Activated CD4-positive, alpha-beta T cell treated with anti-CD3 and anti-CD28 coated beads for 4 hours (primary cell): Measurements from ENCODE around the gene HIVEP3.

Experiments
- DNase-seq, 2 donors: peaks; one replicate each; pipeline ENCODE4 v3.0.0-alpha.2; 2020

Gene HIVEP3

DNA sequence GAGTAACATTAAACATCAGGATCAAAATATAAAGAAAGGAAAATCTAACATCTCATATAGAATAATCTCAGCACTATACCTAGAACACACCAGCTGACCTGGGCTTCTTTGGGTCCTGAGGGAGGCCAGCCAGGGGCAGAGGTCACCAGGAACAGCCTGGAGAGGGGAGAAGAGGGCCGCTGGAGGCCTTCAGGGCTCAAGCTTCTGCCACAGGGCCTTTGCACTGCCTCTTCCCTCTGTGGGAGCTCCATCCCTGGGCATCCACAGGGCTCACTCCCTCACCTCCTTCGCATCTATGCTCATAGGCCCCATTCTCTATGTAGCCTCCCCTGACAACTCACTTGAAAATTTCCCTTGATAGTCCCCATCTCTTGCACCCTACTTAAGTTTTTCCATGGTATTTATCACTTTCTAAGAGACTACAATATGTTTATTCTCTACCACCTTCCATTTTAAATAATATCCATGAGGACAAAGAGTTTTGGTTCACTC is 73.9 kb downstream of the HIVEP3 start:
- DNase-seq = no peak

DNA sequence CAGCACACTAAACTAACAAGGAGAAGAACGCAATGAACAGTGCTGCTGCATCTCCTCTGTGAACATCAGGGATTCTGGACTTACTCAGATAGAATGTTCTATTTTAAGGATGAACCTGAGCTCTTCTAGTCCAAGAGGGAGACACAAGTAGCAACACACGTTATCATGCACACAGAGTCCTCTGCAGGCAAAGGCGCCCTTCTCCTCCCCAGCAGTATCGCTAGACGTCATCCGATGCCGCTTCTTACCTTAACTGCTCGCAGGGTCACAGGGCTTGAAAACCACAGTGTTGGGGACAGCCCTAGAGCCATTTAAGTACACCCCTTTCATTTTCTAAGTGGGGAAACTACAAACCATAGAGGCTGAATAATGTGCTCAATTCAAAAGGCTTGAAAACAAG is 74.5 kb downstream of the HIVEP3 start:
- no peak for DNase-seq

DNA sequence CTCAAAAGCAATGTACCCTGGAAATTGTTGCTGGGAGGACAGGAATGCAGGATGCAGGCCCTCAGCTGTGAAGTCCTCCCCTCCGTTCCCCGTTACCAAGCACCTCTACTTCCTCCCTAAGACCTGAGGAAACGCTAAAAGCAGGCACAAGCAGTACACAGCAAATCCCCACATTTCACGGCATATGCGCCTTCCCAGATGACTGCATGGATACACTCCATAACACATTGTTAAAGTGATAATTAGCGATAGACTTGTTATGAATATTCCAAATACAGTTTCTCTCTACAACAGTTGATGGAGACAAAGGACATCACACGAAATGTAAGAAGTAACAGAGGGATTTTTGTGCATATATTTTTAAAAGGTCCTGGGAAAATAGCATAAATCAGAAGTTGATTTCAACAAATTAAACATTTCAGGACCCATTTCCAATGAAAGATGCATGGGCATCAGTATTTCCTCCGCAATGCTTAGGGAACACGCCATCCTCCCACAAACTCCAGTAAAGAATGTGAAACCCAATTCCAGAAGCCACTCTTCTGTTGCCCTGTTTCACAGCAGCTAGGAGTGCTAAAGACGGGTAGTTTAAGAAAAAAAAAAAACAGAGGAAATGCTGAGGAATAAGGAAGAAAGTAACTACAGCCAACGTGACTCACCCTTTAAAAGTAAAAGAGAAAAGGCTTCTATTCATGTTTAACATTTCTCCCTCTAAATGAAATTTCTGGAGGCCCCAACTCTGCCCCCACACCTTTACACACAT is 75.5 kb downstream of the HIVEP3 start:
- no peak for DNase-seq

DNA sequence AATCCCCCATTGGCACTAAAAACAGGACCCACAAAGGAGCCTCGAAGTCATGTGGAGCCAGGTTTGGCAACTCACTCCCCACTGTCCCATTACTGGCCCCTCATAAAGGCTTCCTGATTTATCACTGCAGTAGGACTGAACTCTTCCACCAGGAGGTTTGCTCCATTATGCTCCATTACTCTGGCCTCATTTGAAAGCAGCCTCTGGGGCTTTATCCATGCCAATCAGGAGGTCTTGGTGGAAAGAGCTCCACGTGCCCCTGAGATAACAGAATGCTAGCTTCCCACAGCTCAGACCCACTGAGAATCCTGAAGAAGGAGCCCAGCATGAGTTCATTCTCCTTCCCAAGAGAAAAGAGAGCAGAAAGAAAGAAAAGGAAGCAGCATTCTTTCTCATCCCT is 76.4 kb downstream of the HIVEP3 start:
- DNase-seq = no peak

DNA sequence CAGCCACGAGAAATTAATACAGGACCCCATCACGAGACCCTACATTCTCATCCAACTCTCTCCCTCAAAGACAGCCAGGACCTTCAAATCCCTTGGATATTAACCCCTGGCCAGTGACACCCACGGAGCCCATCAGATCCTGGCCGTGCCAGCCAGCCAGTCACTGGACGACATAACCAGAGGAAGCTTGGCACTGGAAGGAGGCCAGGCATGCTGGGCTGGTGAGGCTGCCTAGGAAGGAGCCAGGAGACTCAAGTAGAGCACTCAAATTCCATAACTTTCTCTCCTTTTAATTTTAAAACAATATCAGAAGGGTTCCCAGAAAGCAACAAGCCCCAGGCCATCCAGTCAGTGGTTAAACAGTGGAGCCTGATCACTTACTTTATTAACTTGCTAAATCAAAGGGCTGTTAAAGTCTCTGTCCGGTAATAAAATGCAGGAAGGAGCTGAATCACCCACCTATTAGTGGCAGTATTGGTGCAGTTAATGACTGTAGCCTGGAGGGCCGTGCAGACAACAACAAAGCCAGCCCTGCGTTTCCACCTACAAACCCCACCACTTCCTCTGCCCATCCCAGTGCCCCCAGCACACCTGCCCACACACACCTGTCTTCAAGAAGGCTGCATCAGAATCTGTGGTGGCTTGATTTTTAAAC is 78.0 kb downstream of the HIVEP3 start:
- no peak for DNase-seq

DNA sequence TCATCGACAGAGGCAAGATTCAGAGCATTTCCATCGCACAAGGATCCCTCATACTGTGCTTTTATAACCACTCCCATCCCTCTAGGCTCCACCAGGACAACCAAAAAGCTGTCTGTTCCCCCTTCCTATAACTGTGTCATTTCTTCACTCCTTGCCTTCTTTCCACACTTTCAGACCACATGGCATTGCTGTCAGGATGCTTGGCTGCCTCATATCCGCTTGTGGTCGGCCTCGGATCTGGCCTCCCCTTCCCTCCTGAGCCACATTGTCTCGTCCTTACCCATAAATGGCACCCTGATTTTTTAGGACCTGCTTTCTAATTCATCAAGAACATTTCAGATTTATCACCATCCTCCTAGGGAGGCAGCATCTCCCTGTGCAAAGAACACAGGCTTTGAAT is 80.5 kb downstream of the HIVEP3 start:
- no peak for DNase-seq

DNA sequence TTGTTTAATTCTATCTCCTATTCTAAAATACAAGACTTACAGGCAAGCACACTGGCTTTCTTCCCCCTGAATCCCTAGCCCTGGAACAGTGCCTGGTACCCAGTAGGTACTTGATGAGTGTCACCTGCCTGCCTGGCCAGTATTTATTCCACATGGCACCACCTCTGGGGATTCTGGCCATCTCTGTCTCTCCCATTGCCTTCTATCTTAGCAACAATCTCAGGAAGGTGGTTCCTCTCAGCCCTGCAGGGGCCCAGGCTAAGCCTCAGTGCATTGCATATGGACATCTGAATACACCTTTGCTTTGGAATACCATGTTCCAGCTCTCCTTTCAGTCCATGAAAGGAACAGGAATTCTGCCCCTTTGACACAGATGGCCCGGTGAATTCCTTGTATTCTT is 81.0 kb downstream of the HIVEP3 start:
- no peak for DNase-seq

DNA sequence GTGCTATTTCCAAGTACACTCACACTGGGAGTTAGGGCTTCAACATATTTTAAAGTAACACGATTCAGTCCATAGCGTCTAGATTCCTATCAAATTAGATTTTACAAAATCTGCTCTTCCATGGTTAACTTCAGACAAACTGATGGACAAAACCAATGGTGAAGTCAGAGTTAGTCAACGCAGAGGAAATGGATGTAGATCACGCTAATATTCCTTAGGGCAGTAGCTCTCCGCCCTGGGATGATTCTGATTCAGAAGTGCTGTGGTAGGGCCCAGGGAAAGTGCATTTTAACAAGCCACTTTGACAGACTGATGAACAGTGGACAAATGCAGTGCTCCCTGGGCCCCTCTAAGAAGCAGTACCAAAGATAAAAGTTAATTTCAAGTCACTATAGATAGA is 83.2 kb downstream of the HIVEP3 start:
- no peak for DNase-seq

DNA sequence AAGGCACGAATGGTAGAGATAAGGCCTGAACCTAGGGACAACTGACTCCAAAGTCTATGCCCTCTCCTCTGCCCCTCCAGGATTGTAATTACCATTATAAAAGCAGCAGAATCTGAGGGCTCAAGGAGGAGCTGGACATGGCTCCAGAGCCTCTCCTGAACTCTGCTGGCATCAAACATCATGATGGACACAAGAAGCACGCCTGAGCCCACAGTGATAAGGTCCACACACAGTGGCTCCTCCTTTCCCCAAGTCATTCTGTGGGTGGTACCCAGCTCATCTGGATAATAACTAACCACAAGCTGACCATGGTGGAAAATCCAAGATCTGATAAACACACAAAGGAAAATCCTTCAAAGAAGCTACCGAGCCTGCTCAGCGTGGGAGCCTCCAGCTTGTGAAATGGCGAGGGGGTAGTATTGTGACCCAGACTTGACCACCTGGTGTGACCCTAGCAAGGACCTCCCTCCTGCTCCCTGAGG is 85.2 kb downstream of the HIVEP3 start:
- no peak for DNase-seq

DNA sequence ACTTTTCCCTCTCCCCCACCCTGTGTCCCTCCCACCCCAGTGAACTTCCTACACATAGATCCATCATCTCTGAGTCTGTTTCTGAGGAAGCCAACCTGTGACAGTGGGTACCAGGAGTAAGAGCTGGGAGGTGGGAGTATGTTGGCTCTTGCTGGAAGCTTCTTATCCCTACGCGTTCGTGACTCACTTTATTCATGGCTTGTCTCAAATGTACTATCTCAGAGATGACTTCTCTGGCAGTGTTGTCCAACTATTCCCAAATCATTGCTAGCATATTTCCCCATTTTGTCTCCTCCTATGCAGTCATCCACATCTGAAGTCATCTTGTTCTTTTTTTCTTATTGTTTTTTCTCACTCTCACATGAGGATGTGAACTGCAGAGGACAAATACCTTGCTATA is 88.0 kb downstream of the HIVEP3 start:
- no peak for DNase-seq

DNA sequence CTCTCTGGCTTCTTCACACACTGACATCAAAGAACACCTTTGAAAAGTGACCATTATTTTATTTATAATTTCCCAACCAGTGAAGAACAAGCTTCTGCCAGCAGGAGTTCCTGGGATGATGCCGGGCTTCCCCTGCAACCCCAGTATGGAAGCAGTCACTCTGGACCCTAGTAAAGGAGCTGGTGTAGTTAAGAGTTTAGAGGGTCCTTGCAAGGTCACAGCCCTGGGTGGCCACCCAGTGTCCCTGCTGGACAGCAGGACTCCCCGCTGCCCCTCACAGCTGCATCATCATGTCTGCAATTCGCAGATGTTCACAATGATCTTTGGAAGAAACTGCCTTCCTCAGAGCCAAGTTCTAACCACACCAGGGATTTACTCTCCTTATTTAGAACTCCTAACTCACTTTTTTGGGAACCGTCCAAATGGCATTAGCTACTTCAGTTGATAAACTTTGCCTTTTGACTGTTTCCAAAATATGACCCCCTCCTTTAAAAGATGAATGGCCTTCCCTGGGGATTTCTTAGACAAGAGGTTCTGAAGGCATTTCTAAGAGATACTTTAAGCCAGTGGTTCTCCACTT is 90.6 kb downstream of the HIVEP3 start:
- DNase-seq = no peak

DNA sequence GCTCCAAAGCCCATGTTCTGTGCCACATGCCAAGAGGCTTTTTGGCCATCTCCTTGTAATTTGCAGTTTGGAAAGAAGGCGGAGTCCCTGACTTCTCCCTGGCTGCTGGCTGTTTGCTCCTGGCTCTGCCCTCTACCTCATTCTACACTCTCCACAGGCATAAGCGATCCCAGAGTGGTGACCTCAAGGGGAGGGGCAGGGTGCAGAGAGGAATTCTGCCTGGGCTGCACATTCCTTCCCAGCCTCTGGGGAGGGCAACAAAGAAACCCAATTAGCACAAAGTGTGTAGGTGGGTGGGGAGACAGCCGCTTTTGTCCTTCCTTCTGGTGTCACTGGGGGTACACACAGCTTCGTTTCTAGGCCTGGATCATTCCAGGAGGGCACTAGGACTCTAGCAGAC is 95.3 kb downstream of the HIVEP3 start:
- DNase-seq = no peak

DNA sequence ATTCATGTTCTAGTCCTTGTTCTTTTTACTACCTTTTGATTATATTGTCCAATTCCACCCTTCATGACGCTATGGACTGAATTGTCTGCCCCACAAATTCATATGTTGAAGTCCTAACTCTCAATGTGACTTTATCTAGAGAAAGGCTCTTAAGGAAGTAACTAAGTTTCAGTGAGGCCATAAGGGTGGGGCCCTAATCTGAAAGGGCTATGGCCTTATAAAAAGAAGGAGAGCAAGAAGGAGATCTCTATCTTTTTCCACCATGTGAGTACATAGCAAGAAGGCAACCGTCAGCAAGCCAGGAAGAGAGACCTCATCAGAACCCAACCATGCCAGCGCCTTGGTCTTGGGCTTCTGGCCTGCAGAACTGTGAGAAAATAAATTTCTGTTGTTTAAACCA is 95.9 kb downstream of the HIVEP3 start:
- no peak for DNase-seq

DNA sequence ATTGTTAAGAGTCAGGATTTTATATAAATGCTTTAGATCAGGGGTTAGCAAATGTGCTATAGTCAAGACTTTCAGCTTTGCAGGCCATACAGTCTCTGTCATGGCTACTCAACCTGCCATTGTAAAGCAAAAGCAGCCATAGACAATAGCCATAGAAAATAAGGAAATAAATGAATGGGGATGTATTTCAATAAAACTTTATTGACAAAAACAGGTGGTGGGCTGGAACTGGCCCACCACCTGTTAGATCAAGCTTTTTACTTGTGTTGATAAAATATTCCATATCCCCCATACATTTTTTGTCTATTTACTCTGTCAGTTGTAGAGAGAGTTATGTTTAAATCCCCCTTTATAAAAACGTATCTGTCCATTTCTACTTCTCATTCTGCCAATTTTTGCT is 98.9 kb downstream of the HIVEP3 start:
- DNase-seq = no peak

DNA sequence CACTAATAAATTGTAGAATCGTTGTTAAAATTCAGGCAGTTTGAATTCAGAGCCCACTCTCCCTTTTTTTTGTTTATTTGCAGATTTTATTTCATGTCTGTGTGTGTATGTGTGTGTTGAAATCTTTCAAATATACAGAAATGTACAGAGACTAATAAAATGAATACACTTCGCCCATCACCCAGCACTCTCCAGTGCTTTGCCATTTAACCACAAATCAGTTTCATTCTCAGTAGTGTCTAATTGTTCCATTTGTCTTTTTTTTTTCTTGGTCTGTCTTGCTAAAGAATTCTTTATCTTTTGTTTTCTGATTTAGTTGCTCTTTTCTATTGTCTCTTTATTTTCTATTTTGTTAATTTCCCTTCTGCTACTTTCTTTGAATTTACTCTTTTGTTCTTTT is 99.7 kb downstream of the HIVEP3 start:
- DNase-seq = no peak

DNA sequence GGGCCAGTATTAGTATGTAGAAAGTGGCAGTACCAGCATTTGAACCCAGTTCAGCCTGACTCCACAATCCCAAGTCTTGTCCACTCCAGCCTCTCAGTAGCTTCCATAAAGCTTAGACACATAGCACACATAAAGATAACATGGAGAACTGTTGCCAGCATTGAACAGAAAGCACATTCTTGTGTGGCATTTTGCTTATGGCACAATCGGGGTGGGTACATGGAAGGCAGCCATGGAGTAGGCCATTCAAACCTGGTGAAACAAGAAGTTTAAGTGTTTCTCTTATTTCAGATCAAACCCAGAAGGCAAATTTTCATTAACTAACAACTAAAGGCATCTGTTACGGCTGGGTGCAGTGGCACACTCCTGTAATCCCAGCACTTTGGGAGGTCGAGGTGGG is 102.7 kb downstream of the HIVEP3 start:
- DNase-seq = no peak

DNA sequence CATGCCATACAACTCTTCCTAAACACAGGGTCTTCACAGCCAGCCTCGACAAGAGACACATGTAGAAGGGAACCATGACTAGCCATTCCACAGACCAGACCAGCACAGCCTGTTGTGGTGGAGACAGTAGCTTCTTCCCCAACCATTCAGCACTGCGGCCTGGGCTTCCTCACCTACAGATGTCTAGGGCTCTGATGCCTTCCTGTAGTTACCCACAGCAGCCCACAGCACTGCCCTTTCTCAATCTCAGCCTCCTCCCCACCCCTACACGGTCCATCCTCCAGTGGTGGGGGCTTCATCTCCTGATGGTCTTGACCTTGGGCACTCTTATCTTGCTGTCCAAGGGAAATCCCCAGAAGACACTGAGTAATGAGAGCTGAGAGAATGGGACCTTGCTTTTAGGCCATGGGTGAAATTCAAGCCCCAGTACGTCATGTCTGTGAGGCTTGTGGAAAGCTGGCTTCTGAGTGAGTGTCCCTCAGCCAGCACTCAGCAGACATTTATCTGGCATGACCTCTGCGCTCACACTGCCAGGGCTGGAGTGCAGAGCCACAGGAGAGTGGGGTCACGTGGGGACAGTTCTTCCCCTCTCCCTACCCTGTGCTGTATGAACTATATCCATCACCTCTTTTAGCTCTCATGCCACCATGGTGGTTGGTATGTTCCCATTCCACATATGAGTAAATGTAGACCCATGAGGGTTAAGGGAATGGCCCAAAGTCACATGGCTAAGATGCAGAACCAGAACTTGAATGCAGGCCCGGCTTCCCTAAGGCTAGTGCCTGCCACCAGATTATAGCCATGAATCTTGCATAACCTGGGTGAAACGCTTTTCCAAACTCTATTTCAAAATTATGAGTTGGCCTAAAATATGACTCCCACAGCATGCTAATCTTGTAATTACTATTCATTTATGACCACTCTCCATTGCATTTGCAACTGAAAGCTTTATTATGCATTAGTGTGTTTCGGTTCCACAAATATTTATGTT is 104.7 kb downstream of the HIVEP3 start:
- no peak for DNase-seq

DNA sequence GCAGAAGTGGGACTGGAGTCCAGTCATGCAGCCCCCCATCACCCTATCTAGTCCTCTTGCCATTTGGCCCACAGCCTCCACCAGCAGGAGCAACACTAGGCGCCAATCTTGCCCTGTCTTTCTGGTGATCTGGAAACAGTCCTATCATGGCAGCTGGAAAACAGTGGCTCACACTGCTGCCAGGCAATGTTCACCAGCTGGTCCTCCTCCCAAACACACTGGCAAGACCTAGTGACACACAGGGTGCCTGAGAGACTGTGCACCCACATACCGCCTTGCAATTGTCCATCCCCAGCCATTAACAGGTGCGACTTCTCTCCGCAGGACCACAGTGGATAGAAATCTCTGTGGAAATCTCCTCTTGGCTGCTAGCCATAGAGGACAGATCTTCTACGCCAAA is 105.5 kb downstream of the HIVEP3 start:
- no peak for DNase-seq

DNA sequence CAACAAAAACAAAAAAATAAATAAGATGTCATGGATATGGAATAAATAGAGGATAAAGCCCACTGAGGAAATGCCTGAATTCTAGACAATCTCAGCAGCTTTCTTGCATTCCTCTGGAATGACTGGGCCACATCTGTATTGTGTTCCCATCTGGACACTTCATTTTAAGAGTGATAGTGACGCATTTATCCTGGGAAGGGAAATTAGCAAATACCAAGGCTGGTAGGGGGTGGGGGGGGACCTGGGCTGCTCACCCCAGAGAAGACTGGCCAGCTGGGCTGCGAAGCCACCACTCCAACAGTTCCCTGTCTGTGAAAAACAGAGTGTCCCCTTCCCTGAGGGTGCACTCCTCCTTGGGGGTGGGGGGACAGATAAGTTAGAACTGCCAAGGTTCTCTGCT is 106.3 kb downstream of the HIVEP3 start:
- no peak for DNase-seq

DNA sequence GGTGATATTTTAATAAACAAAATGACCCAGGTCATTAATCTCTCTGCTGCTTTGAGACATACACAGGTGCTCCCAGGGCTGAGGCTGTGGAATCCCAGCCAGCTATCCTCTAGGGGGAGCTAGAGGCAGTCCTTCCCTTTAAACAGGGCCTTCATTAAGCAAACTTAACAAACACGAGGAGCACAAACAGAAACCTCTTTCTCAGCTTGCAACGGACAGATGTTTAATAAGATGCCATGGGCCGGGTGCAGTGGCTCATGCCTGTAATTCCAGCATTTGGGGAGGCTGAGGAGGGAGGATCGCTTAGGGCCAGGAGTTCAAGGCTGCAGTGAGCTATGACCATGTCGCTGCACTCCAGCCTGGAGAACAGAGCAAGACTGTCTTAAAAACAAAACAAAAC is 106.7 kb downstream of the HIVEP3 start:
- DNase-seq = peak; percentile 46 to 55

DNA sequence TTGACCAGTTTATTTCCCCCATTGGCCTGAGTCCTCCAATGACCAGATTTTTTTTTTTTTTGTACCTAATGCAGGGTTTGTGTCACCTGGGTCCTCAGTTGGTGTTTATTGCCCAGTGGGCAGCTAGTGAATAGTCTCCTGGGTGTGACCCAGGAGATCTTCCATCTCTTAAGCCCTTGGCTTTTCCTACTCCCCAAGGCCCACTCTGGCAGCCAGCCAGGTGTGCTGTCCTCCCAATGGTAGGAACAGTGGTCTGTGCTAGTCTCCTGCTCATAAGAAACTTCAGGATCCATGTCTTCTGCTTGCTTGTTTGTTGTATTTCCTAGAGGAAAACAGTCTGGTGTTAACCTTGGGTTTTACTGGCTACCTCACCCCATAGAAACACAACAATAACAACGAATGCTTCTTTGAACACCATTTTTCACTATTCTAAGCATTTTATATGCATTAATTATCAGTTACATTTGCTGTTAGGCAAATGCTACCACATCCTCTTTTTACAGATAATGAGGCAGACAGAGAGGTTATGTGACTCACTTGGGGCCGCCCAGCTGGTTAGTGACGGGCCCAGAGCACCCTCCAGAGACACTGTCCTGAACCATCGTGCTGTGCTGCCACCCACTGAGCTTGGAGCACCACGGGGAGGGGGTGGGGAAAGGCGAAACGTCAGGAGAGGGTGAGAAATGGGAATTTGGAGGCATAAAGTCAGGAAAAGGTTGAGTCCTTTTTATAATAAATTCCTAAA is 107.5 kb downstream of the HIVEP3 start:
- DNase-seq = peak; percentile 49 to 64

DNA sequence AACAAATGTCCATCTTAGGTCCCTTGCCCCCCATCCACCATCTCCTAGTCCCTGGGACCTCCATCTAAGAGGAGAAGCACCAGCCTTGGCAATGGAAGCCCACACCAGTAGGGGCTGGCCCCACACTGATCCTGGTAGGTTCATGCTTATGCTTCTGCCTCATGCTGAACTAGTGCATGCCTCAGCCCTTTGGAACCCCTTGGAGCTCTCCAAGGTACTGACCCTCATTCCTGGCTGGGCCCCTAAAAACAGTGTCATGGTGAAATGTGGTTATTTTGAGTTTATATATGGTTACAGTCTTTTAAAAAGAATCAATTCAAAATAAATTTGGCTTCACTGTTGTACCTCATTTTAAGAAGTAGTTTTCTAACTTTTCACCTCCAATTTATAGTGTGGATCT is 108.3 kb downstream of the HIVEP3 start:
- peak in 1 of 2 donors; percentile 31 for DNase-seq
